Upper lobe of left lung (tissue), 4 donors: Measurements from ENCODE around the gene FN3KRP.

Experiments
- CTCF ChIP-seq, 6 experiments: fragments of 450-650 bp in 4 of 6; fragments of 200-600 bp in 2 of 6; sonication (generic) in 2 of 6; IDR thresholded peaks; one replicate each; pipeline ENCODE4 v1.5.1; 2016 to 2019; ENCODE audit warnings: antibody characterized with exemption in 6 of 6
- EP300 ChIP-seq, 4 donors: sonication (generic); formaldehyde crosslinking; IDR thresholded peaks; one replicate each; pipeline ENCODE4 v1.5.1; 2017; ENCODE audit warnings: antibody characterized with exemption in 4 of 4, control low read depth in 2 of 4
- POLR2A ChIP-seq, 4 donors: fragments of 450-650 bp; IDR thresholded peaks; one replicate each; pipeline ENCODE4 v1.5.1; 2016 to 2017; ENCODE audit warnings: antibody characterized with exemption in 4 of 4, mild to moderate bottlenecking in 2 of 4
- POLR2AphosphoS5 ChIP-seq, 2 donors: sonication (generic); formaldehyde crosslinking; IDR thresholded peaks; one replicate each; pipeline ENCODE4 v1.5.1; 2017; ENCODE audit warnings: antibody characterized with exemption in 2 of 2

- TF ChIP-seq CTCF (IDR thresholded peaks at IDR 0.05): no peak
- no peak for TF ChIP-seq POLR2AphosphoS5 (IDR thresholded peaks at IDR 0.05)
- no peak for TF ChIP-seq POLR2A (IDR thresholded peaks at IDR 0.05)
- no peak for TF ChIP-seq EP300 (IDR thresholded peaks at IDR 0.05)
These were observed 52.5 kb downstream of the FN3KRP start for GRCh38 chr17:82769041-82769440.
